Cerebellar cortex (tissue), 1 donor: ENCODE measurements around the gene KRTAP4-6.
"Not testable (repeated sequence)": the region's sequence is repeated elsewhere in the genome, so short reads cannot be mapped to it uniquely, and the experiment has no call there.

Source experiments
- DNase-seq: peaks from one replicate; pipeline ENCODE4 v3.0.0-alpha.2; 2015; ENCODE audit warnings: low spot score

Gene KRTAP4-6

GRCh38 chr17:41107941-41108450 is 32.3 kb downstream of the KRTAP4-6 start:
- no peak for DNase-seq

GRCh38 chr17:41105347-41105746 is 35.0 kb downstream of the KRTAP4-6 start, which contains the start of gene KRTAP4-9:
KRTAP4-9 (plus strand) TSS chr17:41105389; CDS start chr17:41105389, 0 bp downstream.
- not testable (repeated sequence) for DNase-seq

- not testable (repeated sequence) for DNase-seq
Observed at GRCh38 chr17:41104386-41105038, 35.8 kb downstream of the KRTAP4-6 start.

- no peak for DNase-seq
Observed at GRCh38 chr17:41103896-41104295, 36.4 kb downstream of the KRTAP4-6 start.

GRCh38 chr17:41101586-41102259 is 38.6 kb downstream of the KRTAP4-6 start, which contains the start of gene KRTAP4-16:
KRTAP4-16 (minus strand) TSS chr17:41102209; CDS start chr17:41102209, 0 bp downstream.
- no peak for DNase-seq

- not testable (repeated sequence) for DNase-seq
Observed at GRCh38 chr17:41099682-41100480, 40.5 kb downstream of the KRTAP4-6 start.

- DNase-seq, result no peak
Observed at GRCh38 chr17:41098481-41098880, 41.9 kb downstream of the KRTAP4-6 start.

GRCh38 chr17:41098042-41098441 is 42.3 kb downstream of the KRTAP4-6 start, which contains the start of gene KRTAP4-8:
KRTAP4-8 (minus strand) TSS chr17:41098142; CDS start chr17:41098084, 58 bp downstream.
- DNase-seq, result no peak

GRCh38 chr17:41096055-41096454 is 44.3 kb downstream of the KRTAP4-6 start:
- DNase-seq, result no peak
